Mammary epithelial cell (primary cell): Measurements from ENCODE around the gene ROBO1.

Source experiments
- EZH2 ChIP-seq: IDR thresholded peaks from 2 replicates; pipeline ENCODE4 v1.6.1; 2012; ENCODE audit warnings: low read length, inconsistent platforms, borderline replicate concordance
- TF ChIP-seq, protein P1 (sequence below), 2 donors: IDR thresholded peaks in 1 of 2; conservative IDR thresholded peaks in 1 of 2; 2 replicates each; pipeline ENCODE4 v1.5.1; 2011 to 2012; ENCODE audit warnings: inconsistent platforms in 2 of 2, low read length in 2 of 2, mild to moderate bottlenecking in 2 of 2, control low read depth in 1 of 2, low read depth in 1 of 2; ENCODE audit not compliant: insufficient read depth in 1 of 2; ENCODE audit errors: extremely low read depth in 1 of 2

DNA sequence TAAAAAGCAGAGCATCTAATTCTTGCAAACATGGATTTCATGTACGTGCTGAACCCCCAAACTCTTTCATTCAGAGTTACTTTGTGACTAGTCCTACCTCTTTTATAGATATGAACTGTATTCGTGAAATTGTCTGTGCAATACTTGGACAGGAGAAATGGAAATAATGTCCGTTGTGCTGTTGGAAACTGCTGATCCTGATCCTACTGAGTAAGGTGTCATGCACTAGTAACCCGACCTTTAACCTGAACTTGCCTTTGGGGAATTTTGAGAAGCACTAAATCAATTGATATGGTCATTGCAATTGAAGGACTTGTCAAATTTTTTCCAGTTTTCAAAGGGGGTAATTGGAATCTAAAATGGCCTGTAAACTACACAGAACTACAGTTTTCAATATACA lies 856.4 kb downstream of the ROBO1 start:
- TF ChIP-seq, protein P1, sequence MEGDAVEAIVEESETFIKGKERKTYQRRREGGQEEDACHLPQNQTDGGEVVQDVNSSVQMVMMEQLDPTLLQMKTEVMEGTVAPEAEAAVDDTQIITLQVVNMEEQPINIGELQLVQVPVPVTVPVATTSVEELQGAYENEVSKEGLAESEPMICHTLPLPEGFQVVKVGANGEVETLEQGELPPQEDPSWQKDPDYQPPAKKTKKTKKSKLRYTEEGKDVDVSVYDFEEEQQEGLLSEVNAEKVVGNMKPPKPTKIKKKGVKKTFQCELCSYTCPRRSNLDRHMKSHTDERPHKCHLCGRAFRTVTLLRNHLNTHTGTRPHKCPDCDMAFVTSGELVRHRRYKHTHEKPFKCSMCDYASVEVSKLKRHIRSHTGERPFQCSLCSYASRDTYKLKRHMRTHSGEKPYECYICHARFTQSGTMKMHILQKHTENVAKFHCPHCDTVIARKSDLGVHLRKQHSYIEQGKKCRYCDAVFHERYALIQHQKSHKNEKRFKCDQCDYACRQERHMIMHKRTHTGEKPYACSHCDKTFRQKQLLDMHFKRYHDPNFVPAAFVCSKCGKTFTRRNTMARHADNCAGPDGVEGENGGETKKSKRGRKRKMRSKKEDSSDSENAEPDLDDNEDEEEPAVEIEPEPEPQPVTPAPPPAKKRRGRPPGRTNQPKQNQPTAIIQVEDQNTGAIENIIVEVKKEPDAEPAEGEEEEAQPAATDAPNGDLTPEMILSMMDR (conservative IDR thresholded peaks at IDR 0.05 in 1 of 2, IDR thresholded peaks at IDR 0.05 in 1 of 2; ENCODE audit: extremely low read depth in 1 of 2, insufficient read depth in 1 of 2, low read depth in 1 of 2, low read length in 2 of 2), result no peak
- no peak for TF ChIP-seq EZH2
